Tibial nerve (tissue), 4 donors: Measurements from ENCODE around the gene RETNLB.

Source experiments
- CTCF ChIP-seq, 5 experiments: fragments of 200-600 bp in 3 of 5; fragments of 450-650 bp in 2 of 5; sonication (generic) in 3 of 5; IDR thresholded peaks; one replicate each; pipeline ENCODE4 v1.5.1; 2016 to 2019; ENCODE audit warnings: antibody characterized with exemption in 5 of 5, mild to moderate bottlenecking in 3 of 5, moderate library complexity in 2 of 5
- EP300 ChIP-seq, 2 donors: sonication (generic); formaldehyde crosslinking; IDR thresholded peaks; one replicate each; pipeline ENCODE4 v1.6.1; 2017; ENCODE audit warnings: antibody characterized with exemption in 2 of 2, mild to moderate bottlenecking in 1 of 2
- POLR2A ChIP-seq, 2 donors: fragments of 450-650 bp; IDR thresholded peaks; one replicate each; pipeline ENCODE4 v1.6.1; 2017; ENCODE audit warnings: antibody characterized with exemption in 2 of 2, mild to moderate bottlenecking in 2 of 2, moderate library complexity in 2 of 2

- TF ChIP-seq CTCF (IDR thresholded peaks at IDR 0.05), result no peak
- TF ChIP-seq EP300 (IDR thresholded peaks at IDR 0.05), result no peak
- TF ChIP-seq POLR2A (IDR thresholded peaks at IDR 0.05), result no peak
Observed at GRCh38 chr3:108736821-108737220, 20.4 kb downstream of the RETNLB start.
